ENCODE results near the gene MYO1G. TPM values are rescaled to one million over a fixed set of nuclear protein-coding genes. Genes with fewer than 3 reads are reported as not detected.

The MYO1G gene
- polyA plus RNA-seq, 4 donors, result 1.3 to 4.1 (median 1.9) TPM

DNA sequence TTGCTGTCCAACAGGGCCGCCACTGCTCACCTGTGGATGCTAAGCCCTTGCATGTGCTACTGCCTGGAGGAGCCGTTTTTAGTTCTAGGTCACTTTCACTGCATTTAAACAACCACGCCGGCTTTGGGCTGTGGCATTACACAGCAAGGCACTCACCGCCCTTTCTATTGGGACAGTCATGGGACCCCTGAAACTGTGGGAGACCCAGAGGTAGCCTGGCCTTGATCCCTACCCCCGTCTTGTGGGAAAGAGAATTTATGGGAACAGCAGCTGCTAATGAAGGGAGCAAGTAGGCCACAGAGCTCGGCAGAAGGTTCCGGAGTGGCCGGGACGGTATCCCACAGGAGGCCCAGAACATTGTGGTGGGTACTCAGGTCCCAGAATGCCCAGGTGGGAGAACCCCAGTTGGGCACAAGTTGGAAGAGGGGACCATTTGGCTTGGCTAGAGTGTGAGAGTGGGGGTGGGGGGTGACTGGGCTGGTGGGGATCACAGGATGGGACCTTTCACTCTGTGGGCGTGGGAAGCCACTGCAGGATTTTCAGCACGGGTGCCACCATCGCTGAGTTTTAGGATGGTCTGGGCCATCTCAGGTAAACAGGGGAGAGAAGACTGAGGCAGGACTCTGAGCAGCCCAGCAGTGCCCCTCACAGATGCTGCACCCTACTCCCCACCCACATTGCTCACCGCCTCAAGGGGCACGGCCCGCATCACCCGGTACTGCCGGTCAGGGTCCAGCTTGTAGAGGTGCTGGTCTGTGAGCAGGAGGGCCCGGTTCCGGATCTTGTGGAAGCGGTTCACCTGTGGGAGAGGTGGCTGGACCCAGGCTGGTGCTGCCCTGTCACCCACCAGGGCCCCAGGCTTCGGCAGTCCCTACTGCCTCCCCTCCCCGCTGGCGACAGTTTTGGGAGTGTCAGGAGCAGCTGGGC, 15.2 kb downstream of the MYO1G start:
- Histone ChIP-seq H3K27ac (ENCODE audit: low read depth in 1 of 3, low read length in 2 of 3) (no peak overlapping the region), H3K36me3 (ENCODE audit: control insufficient read depth in 3 of 3, insufficient read depth in 2 of 3, low read depth in 1 of 3, low read length in 3 of 3) (no peaks in the 10 kb centered on the region), H3K4me3 (ENCODE audit: low read depth in 1 of 3, low read length in 3 of 3) (no peak overlapping the region), H3K4me1 (ENCODE audit: control insufficient read depth in 3 of 3, insufficient read depth in 2 of 3, low read depth in 1 of 3, low read length in 2 of 3) (peaks cover 0 to 11% (median 0%) of the 10 kb centered on the region in 3 donors), H3K9me3 (ENCODE audit: control insufficient read depth in 2 of 2, insufficient read depth in 1 of 2, low read depth in 1 of 2, low read length in 1 of 2) (no peaks in the 10 kb centered on the region), H3K27me3 (ENCODE audit: control insufficient read depth in 3 of 3, insufficient read depth in 3 of 3, low read length in 3 of 3) (peaks cover 0 to 26% (median 0%) of the 10 kb centered on the region in 3 donors)
- DNase-seq (no peak), FAIRE-seq (no peak)
- 83 to 90% (median 85%) methylated on average over 24 of the region's 24 CpGs for WGBS, 3 donors

DNA sequence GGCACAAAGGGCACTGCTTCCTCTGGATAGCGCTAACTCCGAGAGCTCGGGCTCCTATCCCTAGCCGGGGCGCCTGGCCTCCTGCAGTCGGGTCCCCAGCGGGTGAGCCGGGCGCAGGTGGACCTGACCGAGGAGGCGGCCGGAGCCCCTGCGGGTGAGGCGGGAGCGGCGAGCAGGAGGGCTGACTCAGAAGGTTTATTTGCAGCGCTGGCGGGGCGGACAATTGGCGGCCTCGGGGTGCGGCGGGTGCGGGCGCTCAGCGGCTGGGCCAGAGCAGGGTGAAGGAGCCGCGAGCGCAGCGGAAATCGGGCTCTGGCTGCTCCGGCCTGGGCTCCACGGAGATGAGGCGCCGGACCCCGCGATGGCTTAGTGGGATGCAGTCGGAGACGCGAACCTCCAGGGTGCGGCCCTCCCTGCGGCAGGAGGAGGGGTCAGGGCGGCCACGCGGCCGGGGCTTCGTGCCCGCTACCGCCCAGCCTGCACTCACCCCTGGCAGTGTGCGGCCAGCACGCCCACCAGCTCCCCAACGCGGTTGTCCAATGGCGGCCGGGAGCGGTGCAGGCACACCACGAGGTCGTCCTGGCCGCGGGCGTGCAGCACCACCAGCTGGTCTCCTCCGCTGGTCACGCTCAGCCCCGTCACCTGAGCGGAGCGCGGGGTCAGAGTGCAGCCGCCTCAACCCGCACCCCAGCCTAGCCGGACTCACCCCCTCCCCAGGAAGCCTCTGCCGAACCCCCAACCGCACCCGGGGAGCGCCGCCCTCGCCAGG, 16.1 kb downstream of the MYO1G start:
- no peaks in the 10 kb centered on the region for H3K36me3 ChIP-seq (ENCODE audit: control insufficient read depth in 3 of 3, insufficient read depth in 2 of 3, low read depth in 1 of 3, low read length in 3 of 3)
- DNase-seq (peak in 1 of 2 donors; percentile 54), FAIRE-seq (no peak)
- H3K27ac ChIP-seq (ENCODE audit: low read depth in 1 of 3, low read length in 2 of 3), result no peak overlapping the region
- H3K4me1 ChIP-seq (ENCODE audit: control insufficient read depth in 3 of 3, insufficient read depth in 2 of 3, low read depth in 1 of 3, low read length in 2 of 3), result peaks cover 0 to 11% (median 0%) of the 10 kb centered on the region in 3 donors
- H3K27me3 ChIP-seq (ENCODE audit: control insufficient read depth in 3 of 3, insufficient read depth in 3 of 3, low read length in 3 of 3), result peaks cover 0 to 26% (median 0%) of the 10 kb centered on the region in 3 donors
- no peaks in the 10 kb centered on the region for H3K9me3 ChIP-seq (ENCODE audit: control insufficient read depth in 2 of 2, insufficient read depth in 1 of 2, low read depth in 1 of 2, low read length in 1 of 2)
- peak overlapping the region in 2 of 3 donors; percentile 5 to 24 for H3K4me3 ChIP-seq (ENCODE audit: low read depth in 1 of 3, low read length in 3 of 3)
- WGBS, 3 donors, result 9 to 29% (median 28%) methylated on average over 54 to 76 of the region's 76 CpGs

DNA sequence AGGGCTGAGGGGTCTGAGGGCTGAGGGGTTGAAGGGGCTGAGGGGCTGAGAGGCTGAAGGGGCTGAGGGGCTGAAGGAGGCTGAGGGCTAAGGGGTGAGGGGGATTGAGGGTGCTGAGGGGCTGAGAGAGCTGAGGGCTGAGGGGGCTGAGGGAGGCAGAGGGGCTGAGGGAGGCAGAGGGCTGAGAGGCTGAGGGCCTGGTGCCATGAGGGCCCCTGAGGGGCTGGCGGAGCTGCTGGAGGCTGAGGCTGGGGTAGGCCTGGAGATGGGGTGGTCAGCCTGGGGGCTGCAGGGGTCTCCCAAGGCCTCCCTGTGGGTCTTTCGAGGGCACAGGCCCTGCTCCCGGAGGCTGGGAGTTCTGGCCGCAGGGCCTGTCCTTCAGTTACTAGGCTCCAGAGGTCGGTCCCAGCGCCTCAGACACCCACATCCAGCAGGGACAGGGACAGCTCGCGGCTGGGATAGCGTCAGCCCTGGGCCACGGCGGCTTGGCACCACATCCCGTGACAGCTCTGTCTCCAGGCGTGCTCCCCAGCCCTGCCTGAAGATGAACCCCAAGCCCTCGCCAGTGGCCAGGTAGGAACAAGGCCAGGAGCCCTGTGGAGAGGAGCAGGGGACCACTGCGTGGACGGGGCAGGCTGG, 16.9 kb downstream of the MYO1G start:
- Histone ChIP-seq H3K4me3 (ENCODE audit: low read depth in 1 of 3, low read length in 3 of 3) (peak overlapping the region in 2 of 3 donors; percentile 5 to 24), H3K4me1 (ENCODE audit: control insufficient read depth in 3 of 3, insufficient read depth in 2 of 3, low read depth in 1 of 3, low read length in 2 of 3) (peaks cover 0 to 8% (median 0%) of the 10 kb centered on the region in 3 donors), H3K36me3 (ENCODE audit: control insufficient read depth in 3 of 3, insufficient read depth in 2 of 3, low read depth in 1 of 3, low read length in 3 of 3) (no peaks in the 10 kb centered on the region), H3K27me3 (ENCODE audit: control insufficient read depth in 3 of 3, insufficient read depth in 3 of 3, low read length in 3 of 3) (peaks cover 0 to 26% (median 0%) of the 10 kb centered on the region in 3 donors), H3K27ac (ENCODE audit: low read depth in 1 of 3, low read length in 2 of 3) (no peak overlapping the region), H3K9me3 (ENCODE audit: control insufficient read depth in 2 of 2, insufficient read depth in 1 of 2, low read depth in 1 of 2, low read length in 1 of 2) (no peaks in the 10 kb centered on the region)
- DNase-seq (no peak), FAIRE-seq (no peak)
- 39 to 68% (median 41%) methylated on average over 15 to 16 of the region's 16 CpGs for WGBS, 3 donors

DNA sequence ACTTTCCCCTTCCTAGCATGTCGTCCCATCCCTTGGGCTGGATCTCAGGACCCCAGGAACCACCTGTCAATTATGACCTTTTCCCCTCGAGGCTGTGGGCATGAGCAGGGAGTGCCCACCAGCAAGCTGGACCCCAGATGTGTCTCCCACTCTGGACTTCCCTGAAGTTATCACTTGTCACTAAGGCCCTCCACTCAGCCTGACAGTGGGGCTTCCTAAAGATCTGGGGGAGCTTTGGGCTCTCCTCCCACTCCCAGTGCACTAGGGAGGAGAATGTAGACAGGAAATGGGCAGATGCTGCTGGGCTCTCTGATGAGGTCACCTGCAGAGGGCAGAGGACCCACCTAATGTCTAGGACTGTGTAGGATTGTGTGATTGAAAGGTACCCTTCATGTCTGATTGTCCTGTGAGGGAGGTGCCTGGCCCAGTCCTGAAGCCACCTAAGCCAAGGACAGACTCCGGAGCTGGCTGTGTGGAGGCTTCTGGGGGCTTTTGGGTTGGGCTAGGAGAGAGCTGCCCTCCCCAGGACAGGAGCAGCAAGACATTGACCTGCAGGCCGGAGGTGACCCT, 18.7 kb downstream of the MYO1G start:
- 61 to 76% (median 72%) methylated on average over 4 of the region's 4 CpGs for WGBS, 3 donors
- FAIRE-seq, result no peak
- Histone ChIP-seq H3K4me3 (ENCODE audit: low read depth in 1 of 3, low read length in 3 of 3) (no peak overlapping the region), H3K4me1 (ENCODE audit: control insufficient read depth in 3 of 3, insufficient read depth in 2 of 3, low read depth in 1 of 3, low read length in 2 of 3) (peaks cover 0 to 4% (median 0%) of the 10 kb centered on the region in 3 donors), H3K36me3 (ENCODE audit: control insufficient read depth in 3 of 3, insufficient read depth in 2 of 3, low read depth in 1 of 3, low read length in 3 of 3) (no peaks in the 10 kb centered on the region), H3K27me3 (ENCODE audit: control insufficient read depth in 3 of 3, insufficient read depth in 3 of 3, low read length in 3 of 3) (peaks cover 0 to 26% (median 0%) of the 10 kb centered on the region in 3 donors), H3K27ac (ENCODE audit: low read depth in 1 of 3, low read length in 2 of 3) (no peak overlapping the region), H3K9me3 (ENCODE audit: control insufficient read depth in 2 of 2, insufficient read depth in 1 of 2, low read depth in 1 of 2, low read length in 1 of 2) (no peaks in the 10 kb centered on the region)
- DNase-seq, result no peak

DNA sequence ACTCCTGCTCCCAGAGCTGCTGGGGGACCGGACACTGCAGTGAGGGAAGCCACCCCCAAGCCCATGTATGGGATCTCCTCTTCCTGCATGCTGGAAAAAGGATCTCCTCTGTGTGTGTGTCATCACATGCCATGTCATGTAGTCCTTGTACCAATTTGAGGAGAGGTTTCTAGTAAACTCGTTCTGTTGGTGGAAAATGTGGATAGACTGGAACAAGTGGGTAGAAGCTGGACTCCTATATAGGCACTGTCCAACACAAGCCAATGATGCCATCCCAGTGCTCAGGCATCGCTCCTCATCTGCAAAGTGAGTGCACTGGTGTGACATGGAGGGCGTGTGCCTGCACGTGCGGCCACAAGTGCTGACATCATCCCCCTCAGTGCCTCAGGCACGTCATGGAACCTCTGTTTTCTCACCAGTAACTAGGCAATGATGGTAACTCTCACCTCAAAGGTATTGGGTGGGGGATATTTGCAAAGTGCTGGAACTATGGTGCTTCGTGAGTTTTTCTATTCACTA, 19.3 kb downstream of the MYO1G start:
- no peaks in the 10 kb centered on the region for H3K36me3 ChIP-seq (ENCODE audit: control insufficient read depth in 3 of 3, insufficient read depth in 2 of 3, low read depth in 1 of 3, low read length in 3 of 3)
- FAIRE-seq (no peak), DNase-seq (no peak)
- peaks cover 0 to 26% (median 0%) of the 10 kb centered on the region in 3 donors for H3K27me3 ChIP-seq (ENCODE audit: control insufficient read depth in 3 of 3, insufficient read depth in 3 of 3, low read length in 3 of 3)
- H3K4me3 ChIP-seq (ENCODE audit: low read depth in 1 of 3, low read length in 3 of 3), result no peak overlapping the region
- 53 to 64% (median 62%) methylated on average over 8 of the region's 8 CpGs for WGBS, 3 donors
- H3K9me3 ChIP-seq (ENCODE audit: control insufficient read depth in 2 of 2, insufficient read depth in 1 of 2, low read depth in 1 of 2, low read length in 1 of 2), result peaks cover 0 to under 1% of the 10 kb centered on the region in 2 donors
- H3K4me1 ChIP-seq (ENCODE audit: control insufficient read depth in 3 of 3, insufficient read depth in 2 of 3, low read depth in 1 of 3, low read length in 2 of 3), result peaks cover 0 to 4% (median 0%) of the 10 kb centered on the region in 3 donors
- H3K27ac ChIP-seq (ENCODE audit: low read depth in 1 of 3, low read length in 2 of 3), result no peak overlapping the region

DNA sequence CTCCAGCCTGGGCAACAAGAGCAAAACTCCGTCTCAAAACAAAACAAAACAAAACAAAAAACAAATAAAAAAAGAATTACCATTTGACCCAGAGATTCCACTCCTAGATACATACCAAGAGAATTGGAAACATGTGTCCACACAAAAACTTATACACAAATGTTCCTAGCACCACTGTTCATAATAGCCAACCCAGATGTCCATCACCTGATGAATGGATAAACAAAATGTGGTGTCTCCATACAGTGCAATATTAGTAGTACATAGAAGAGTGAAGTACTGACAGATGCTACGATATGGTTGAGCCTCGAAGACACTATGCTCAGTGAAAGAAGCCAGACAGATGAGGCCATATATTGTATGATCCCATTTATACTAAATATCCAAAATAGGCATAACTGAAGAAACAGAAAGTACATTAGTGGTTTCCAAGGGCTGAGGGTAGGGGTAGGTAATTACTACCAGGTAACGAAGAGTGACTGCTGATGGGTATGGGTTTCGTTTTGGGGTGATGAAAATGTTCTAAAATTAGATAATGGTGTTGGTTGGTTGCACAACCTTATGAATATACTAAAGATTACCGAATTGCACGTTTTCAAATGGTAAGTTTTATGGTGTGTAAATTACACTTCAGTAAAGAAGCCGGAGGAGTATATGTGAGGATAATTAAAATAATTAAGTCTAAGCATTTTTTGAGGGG, 20.0 kb downstream of the MYO1G start:
- peaks cover 0 to 2% of the 10 kb centered on the region in 2 donors for H3K9me3 ChIP-seq (ENCODE audit: control insufficient read depth in 2 of 2, insufficient read depth in 1 of 2, low read depth in 1 of 2, low read length in 1 of 2)
- WGBS, 3 donors, result 60 to 62% (median 61%) methylated on average over 8 of the region's 8 CpGs
- H3K27me3 ChIP-seq (ENCODE audit: control insufficient read depth in 3 of 3, insufficient read depth in 3 of 3, low read length in 3 of 3), result peaks cover 0 to 26% (median 0%) of the 10 kb centered on the region in 3 donors

DNA sequence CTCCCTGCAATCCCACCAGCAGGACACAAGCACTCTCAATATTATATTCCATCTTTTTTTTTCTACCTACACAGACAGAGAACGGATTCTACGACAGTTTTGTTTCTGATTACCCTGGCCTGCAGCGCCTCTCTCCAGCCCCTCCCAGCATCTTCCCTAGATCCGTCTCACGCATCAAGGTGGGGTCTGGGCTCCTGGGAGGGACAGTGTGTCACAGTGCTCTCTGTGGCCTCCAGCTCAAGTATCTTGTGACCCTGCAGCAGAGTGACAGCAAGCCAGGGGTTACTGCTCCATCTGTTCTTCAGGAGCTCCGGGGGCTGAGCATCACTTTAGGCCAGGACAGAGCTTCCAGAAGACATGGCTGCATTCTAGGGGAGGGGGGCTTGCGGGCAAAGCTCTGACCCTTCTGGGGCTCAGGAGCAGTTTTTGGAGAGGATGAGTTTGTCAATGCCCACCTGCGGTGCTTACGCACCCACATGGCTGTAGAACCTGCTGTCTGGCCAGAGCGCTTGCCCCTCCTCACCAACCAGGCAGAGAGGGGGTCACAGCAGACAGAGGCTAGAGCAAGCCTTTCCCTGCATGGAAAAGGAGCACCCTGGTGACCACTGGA, 22.6 kb downstream of the MYO1G start:
- H3K9me3 ChIP-seq (ENCODE audit: control insufficient read depth in 2 of 2, insufficient read depth in 1 of 2, low read depth in 1 of 2, low read length in 1 of 2), result peaks cover 0 to 2% of the 10 kb centered on the region in 2 donors
- FAIRE-seq (no peak), DNase-seq (no peak)
- no peak overlapping the region for H3K4me3 ChIP-seq (ENCODE audit: low read depth in 1 of 3, low read length in 3 of 3)
- peaks cover 0 to 10% (median 0%) of the 10 kb centered on the region in 3 donors for H3K27me3 ChIP-seq (ENCODE audit: control insufficient read depth in 3 of 3, insufficient read depth in 3 of 3, low read length in 3 of 3)
- H3K27ac ChIP-seq (ENCODE audit: low read depth in 1 of 3, low read length in 2 of 3), result no peak overlapping the region
- no peaks in the 10 kb centered on the region for H3K4me1 ChIP-seq (ENCODE audit: control insufficient read depth in 3 of 3, insufficient read depth in 2 of 3, low read depth in 1 of 3, low read length in 2 of 3)
- 91 to 94% (median 91%) methylated on average over 10 of the region's 10 CpGs for WGBS, 3 donors
- no peaks in the 10 kb centered on the region for H3K36me3 ChIP-seq (ENCODE audit: control insufficient read depth in 3 of 3, insufficient read depth in 2 of 3, low read depth in 1 of 3, low read length in 3 of 3)

More for the DNA sequence above, 20.0 kb downstream of the MYO1G start:
- DNase-seq, result no peak
- Histone ChIP-seq H3K27ac (ENCODE audit: low read depth in 1 of 3, low read length in 2 of 3) (no peak overlapping the region), H3K4me1 (ENCODE audit: control insufficient read depth in 3 of 3, insufficient read depth in 2 of 3, low read depth in 1 of 3, low read length in 2 of 3) (peaks cover 0 to 4% (median 0%) of the 10 kb centered on the region in 3 donors), H3K36me3 (ENCODE audit: control insufficient read depth in 3 of 3, insufficient read depth in 2 of 3, low read depth in 1 of 3, low read length in 3 of 3) (no peaks in the 10 kb centered on the region), H3K4me3 (ENCODE audit: low read depth in 1 of 3, low read length in 3 of 3) (no peak overlapping the region)
- no peak for FAIRE-seq

Measured in small intestine (tissue), 7 donors.